22Rv1 (cell line): ENCODE results near the gene NEDD4L.

ENCODE experiments used
- H3K27ac ChIP-seq: fragments of 450-650 bp; 2 replicates; pipeline ENCODE4 v1.5.1; 2017
- CTCF ChIP-seq: fragments of 450-650 bp; IDR thresholded peaks from 2 replicates; pipeline ENCODE4 v1.5.1; 2017; ENCODE audit warnings: mild to moderate bottlenecking
- ZFX ChIP-seq: fragments of 450-650 bp; IDR thresholded peaks from 2 replicates; pipeline ENCODE4 v1.6.1; 2017; ENCODE audit warnings: antibody characterized with exemption, borderline replicate concordance

Gene NEDD4L

GRCh38 chr18:58158008-58158407 is 114.0 kb downstream of the NEDD4L start:
- TF ChIP-seq CTCF (no peak), ZFX (no peak)
- no peak overlapping the region for H3K27ac ChIP-seq

- H3K27ac ChIP-seq = no peak overlapping the region
- no peak for TF ChIP-seq ZFX
- TF ChIP-seq CTCF = no peak
These were observed 114.4 kb downstream of the NEDD4L start for GRCh38 chr18:58158459-58158858.

GRCh38 chr18:58161659-58162058 is 117.6 kb downstream of the NEDD4L start:
- H3K27ac ChIP-seq = no peak overlapping the region
- TF ChIP-seq ZFX = no peak
- no peak for TF ChIP-seq CTCF

GRCh38 chr18:58162127-58162526 is 118.1 kb downstream of the NEDD4L start:
- H3K27ac ChIP-seq = no peak overlapping the region
- TF ChIP-seq ZFX = no peak
- TF ChIP-seq CTCF = no peak

- H3K27ac ChIP-seq = no peak overlapping the region
- TF ChIP-seq ZFX (no peak), CTCF (no peak)
These were observed 119.1 kb downstream of the NEDD4L start for GRCh38 chr18:58163004-58163590.

GRCh38 chr18:58166278-58166844 is 122.3 kb downstream of the NEDD4L start:
- H3K27ac ChIP-seq = no peak overlapping the region
- TF ChIP-seq CTCF (no peak), ZFX (no peak)

- TF ChIP-seq CTCF = no peak
- no peak for TF ChIP-seq ZFX
- no peak overlapping the region for H3K27ac ChIP-seq
These were observed 123.0 kb downstream of the NEDD4L start for GRCh38 chr18:58167073-58167472.
